Islet of Langerhans (tissue), 1 donor: Measurements from ENCODE around the gene CYP11A1.
A peak's percentile ranks its signal among the peaks of the same experiment; 100 is the strongest.

ENCODE experiments used
- FAIRE-seq: peaks from one replicate; lab custom pipeline; 2011; peaks lifted over from hg19 to GRCh38; lab: Jason Lieb, UNC

Gene CYP11A1

DNA sequence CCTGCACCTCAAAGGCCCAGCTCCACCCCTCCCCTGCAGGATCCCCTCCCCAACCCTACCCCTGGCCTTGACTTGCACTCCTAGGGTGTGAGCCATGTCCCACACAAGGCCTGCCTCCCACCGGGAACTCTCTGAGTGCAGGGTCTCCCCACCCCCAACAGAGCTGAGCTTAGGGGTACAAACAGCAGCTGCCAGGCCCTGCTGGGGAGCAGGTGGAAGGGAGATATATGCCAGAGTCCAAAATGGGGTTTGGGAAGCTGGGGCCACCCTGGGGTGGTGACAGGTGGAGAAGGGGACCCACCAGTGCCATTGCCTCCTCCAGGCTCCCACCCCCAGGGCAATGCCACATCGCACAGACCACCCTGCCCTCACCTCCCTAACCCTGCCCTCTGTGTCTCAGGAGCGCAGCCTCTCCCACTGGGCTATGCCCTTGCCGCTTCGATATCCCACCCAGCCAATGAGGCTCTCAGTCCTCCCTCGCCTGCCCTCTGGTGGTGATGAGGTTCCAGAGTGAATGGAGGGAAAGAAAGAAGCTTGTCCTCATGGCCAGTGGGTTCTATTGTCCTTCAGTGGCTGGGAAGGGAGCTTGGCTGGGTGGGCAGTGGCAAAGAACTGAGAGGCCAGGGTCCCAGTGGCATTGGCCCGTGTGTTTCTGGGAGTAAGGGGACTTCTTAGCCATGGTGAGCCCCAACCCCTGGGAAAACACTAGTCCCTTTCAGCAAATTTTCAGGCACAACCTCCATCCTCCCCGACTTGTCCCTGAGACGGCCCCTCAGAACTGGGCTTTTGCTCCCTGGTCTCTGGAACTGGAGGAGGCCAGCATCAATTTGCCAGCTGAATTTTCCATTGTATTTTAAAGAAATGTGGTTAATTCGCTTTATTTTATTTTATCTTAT, 46.8 kb downstream of the CYP11A1 start:
- no peak for FAIRE-seq

- no peak for FAIRE-seq
Measured at GRCh38 chr15:74319596-74320351, 47.7 kb downstream of the CYP11A1 start.

DNA sequence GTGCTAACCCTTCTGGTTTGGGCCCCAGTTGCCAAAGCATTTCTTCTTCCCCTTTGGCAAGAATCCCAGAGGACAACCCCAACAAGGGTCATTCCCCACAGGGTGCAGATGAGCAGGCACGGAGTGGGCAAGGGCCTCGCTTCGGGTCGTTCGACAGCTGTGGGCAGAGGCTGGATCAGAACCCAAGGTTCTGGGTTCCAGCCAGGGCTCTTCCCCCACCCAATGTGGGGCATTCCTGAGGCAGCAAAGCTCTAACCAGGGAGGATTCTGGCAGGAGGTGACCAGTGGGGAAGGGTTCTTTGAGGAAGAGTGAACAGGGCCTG, 48.3 kb downstream of the CYP11A1 start:
- no peak for FAIRE-seq

DNA sequence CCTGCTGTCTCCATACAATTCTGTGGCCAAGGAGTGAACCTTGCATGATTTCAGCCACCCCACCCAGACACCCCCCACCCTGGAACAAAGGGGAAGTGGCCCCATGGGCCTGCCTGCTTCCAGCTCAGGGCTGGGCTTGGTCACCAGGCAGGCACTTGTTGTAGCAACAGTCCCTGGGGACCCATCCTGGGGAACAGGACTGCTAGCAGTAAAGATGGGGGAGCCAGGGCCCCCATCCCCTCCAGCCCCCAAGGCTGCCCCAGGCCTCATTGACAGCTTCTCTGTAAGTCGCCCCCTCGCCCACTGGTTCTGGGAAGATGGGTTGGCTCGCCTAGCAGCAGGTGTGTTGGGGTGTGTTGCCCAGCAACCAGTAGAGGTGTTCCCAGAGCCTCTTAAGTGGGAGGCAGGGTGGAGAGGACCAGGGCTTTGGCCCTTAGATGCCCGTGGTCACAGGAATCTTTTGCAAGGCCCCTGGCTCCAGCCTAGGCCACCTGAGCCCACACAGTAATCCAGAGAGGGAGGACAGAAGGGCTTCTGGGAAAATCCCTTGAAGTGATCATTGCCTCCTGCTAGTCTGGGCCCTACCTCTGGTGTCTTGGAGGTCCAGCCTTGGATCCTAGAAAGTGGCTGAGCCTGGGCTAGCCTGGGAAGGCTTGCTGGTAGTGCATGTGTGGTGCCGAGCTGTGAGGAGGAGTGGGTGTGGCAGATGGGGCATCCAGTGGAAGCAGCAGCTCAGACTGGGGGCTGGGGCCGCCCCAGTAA, 48.9 kb downstream of the CYP11A1 start:
- no peak for FAIRE-seq

- no peak for FAIRE-seq
Measured at GRCh38 chr15:74317820-74318375, 49.5 kb downstream of the CYP11A1 start.

GRCh38 chr15:74316141-74316540, 51.3 kb downstream of the CYP11A1 start:
- FAIRE-seq, result no peak

DNA sequence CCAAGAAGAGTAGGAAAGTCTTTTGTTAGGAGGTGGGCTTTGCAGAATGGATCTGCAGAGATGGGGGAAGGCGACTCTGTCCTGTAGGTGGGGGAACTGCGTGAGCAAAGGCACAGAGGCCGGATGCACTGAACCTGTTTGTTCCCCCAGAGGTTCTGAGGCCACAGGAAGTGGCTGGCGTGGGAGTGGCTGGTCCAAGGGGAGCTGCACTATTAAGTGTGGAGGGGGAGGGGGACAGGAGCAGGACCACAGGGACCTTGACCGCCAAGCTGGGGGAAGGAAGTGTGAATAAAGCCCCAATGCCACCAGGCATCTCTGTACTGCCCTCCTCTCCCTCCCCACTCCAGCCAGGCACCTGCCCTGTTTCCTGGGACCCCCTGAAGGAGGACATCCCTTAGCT, 51.8 kb downstream of the CYP11A1 start:
- no peak for FAIRE-seq

DNA sequence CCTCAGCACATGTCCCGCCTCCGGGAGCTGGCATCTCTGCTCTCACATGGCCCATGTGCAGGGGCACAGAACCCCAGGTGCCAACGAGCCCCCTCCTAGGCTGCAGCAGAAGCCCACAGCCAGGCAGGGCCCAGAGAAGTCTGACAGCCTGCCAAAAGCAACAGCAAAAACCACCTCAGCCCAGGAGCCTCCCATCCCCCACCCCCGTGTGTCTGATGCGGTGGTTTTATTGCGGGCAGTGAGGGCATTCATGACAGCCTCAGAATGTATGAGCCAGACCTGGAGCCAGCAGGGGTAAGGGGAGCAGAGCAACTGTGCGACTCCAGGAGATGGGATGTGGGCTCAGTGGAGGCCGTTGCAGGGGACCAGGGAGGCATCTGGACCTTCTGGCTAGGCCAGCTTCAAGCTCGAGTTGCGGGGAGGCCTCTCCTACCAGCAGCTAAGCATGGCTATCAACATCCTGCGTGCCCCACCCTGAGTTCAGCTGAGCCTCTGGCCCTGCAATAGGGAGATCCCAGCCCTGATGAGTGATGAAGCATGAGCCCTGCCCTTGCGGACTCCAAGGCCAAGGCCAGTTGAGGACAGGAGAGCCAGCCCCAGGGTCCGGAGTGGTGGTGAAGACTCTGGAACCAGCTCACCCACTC, 52.5 kb downstream of the CYP11A1 start:
- no peak for FAIRE-seq

GRCh38 chr15:74313889-74314288, 53.6 kb downstream of the CYP11A1 start:
- no peak for FAIRE-seq

DNA sequence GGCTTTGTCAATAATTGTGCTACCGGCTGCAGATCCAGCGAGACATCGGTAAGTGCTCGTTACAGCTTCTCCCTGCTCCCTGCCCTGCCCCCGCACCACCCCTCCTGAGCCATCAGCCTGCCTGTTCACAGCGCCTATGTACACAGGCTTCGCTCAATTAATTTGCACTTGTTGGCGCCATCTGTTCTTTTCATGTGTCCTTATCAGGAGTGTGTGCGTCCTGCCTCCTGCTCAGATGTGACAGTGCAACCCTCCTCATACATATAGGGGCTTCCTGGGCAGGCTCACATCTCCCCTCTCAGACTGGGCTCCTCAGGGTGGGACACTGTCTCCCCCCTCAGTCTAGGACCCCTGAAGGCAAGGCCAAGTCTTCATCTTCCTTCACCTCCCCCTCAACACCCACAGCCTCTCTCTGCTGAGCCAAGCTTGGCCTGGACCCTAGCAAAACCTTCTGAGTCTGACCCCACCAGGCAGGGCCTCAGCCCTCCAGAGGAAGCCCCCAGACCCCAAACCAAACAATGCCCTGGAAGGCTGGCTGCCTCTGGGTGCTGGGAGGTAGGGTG, 54.9 kb downstream of the CYP11A1 start:
- peak; percentile 74 for FAIRE-seq

GRCh38 chr15:74311734-74312444, 55.6 kb downstream of the CYP11A1 start:
- no peak for FAIRE-seq

DNA sequence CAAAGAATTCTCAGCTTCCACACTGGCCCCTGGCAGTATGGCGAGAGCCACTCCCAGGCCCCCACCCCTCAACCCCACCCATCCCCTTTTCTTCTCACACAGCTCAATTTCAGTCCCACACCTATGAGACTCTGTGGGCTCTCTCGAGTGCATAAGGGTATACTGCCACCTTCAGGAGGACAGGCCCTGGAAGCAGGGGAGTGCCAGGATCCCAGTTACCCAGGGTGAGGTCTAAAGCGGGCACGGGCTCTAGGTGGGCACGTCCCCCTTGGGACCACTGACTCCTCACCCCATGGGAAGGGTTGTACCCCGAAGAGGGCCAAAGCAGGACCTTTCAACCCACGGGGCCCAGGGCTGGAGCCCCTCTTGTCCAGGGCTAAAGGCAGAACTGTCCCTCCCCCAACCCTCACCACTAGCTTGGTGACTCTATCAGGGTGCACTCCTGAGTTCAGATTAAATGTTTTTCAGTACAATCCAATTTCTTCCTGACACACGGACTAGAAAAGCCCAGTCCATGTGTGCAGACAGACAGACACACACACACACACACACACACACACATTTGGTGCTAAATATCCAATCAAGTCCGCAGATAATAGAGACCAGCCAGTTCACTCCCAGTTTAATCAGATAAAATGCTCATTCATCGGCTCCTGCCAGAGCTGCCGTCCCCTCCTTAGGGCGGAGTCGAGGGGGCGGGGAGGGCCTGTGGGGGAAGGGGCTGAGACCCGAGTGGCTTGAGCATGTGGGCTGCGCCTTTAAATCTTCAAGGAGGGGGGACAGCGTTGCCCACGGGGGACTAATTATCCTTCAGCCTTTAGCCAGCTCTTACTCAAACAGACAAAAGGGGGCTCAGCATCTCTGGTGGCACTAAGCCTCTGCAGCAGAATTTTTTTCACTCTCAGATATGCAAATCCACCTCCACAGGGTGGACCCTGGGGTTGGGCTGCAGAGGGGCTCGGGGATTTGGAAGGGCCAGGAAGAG, 59.3 kb downstream of the CYP11A1 start:
- FAIRE-seq, result no peak

- FAIRE-seq, result no peak
Measured at GRCh38 chr15:74306781-74307217, 60.6 kb downstream of the CYP11A1 start.

GRCh38 chr15:74305687-74306086, 61.8 kb downstream of the CYP11A1 start:
- FAIRE-seq, result no peak

DNA sequence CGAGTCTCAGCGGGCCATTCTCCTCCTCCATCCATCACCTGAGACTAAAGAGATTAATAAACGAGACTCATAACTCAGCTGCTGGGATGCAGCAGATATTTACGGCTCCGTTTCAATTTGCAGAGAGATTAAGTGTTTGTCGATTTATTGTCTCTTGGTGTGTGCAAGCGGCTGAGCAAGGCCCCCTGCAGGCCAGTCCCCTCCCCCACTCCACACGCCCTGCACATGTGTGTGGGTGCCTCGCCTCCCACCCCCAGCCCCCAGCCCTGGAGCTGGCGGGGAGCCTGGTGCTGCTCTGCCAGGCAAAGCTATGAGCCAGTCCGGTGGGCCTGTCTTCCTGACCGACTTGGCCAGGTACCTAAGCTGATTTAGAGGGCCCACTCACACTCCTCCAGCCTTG, 63.0 kb downstream of the CYP11A1 start:
- no peak for FAIRE-seq

GRCh38 chr15:74303741-74304309, 63.6 kb downstream of the CYP11A1 start:
- no peak for FAIRE-seq

GRCh38 chr15:74302821-74303359, 64.6 kb downstream of the CYP11A1 start:
- FAIRE-seq, result no peak

- no peak for FAIRE-seq
Measured at GRCh38 chr15:74301583-74302361, 65.7 kb downstream of the CYP11A1 start.
